Neural cell (in vitro differentiated cells): Measurements from ENCODE around the gene SPPL2A. TPM values are rescaled to one million over a fixed set of nuclear protein-coding genes. Genes with fewer than 3 reads are reported as not detected.
A peak's percentile ranks its signal among the peaks of the same experiment; 100 is the strongest.

Source experiments
- H2AFZ ChIP-seq: fragments of 200-600, 300-800 bp; sonication (generic), shearing (Covaris generic); 2 replicates; pipeline ENCODE4 v1.6.0; 2014; ENCODE audit warnings: low read depth, mild to moderate bottlenecking, antibody characterized with exemption, low read length, moderate library complexity
- H3F3A ChIP-seq: fragments of 200-600 bp; shearing (Covaris generic); 2 replicates; pipeline ENCODE4 v1.6.1; 2016; ENCODE audit warnings: mild to moderate bottlenecking, moderate library complexity, mixed read lengths, antibody characterized with exemption, low read length; ENCODE audit not compliant: insufficient read depth, poor library complexity, severe bottlenecking
- H3K27ac ChIP-seq: fragments of 200-600, 300-800 bp; sonication (generic), shearing (Covaris generic); 2 replicates; pipeline ENCODE4 v1.5.1; 2014; ENCODE audit warnings: mild to moderate bottlenecking, low read length, moderate library complexity
- H3K27me3 ChIP-seq: fragments of 300-800, 200-600 bp; sonication (generic), shearing (Covaris generic); 2 replicates; pipeline ENCODE4 v1.6.0; 2014; ENCODE audit warnings: mild to moderate bottlenecking, low read depth, low read length, moderate library complexity; ENCODE audit not compliant: insufficient read depth
- H3K36me3 ChIP-seq: fragments of 300-800, 200-600 bp; sonication (generic), shearing (Covaris generic); 2 replicates; pipeline ENCODE4 v1.5.1; 2014; ENCODE audit warnings: mild to moderate bottlenecking, antibody characterized with exemption, low read length, moderate library complexity; ENCODE audit not compliant: insufficient read depth
- H3K4me2 ChIP-seq: fragments of 300-800, 200-600 bp; sonication (generic), shearing (Covaris generic); 2 replicates; pipeline ENCODE4 v1.6.0; 2014; ENCODE audit warnings: mild to moderate bottlenecking, low read length
- H3K4me3 ChIP-seq: fragments of 300-800, 200-600 bp; sonication (generic), shearing (Covaris generic); 2 replicates; pipeline ENCODE4 v1.5.1; 2014; ENCODE audit warnings: mild to moderate bottlenecking, low read length, moderate library complexity
- H3K79me2 ChIP-seq: fragments of 200-600 bp; shearing (Covaris generic); replicated peaks from 2 replicates; pipeline ENCODE4 v1.6.0; 2014; ENCODE audit warnings: mild to moderate bottlenecking, low read length, moderate library complexity; ENCODE audit not compliant: insufficient read depth
- H3K9ac ChIP-seq: fragments of 300-800, 200-600 bp; sonication (generic), shearing (Covaris generic); 2 replicates; pipeline ENCODE4 v1.6.1; 2016; ENCODE audit warnings: mild to moderate bottlenecking, low read length, mixed read lengths
- H3K9me2 ChIP-seq: fragments of 200-600 bp; shearing (Covaris generic); 2 replicates; pipeline ENCODE4 v1.6.1; 2016; ENCODE audit warnings: mild to moderate bottlenecking, low read length, mixed read lengths; ENCODE audit not compliant: insufficient read depth
- H3K9me3 ChIP-seq: fragments of 200-600, 300-800 bp; sonication (generic), shearing (Covaris generic); 2 replicates; pipeline ENCODE4 v1.6.1; 2016; ENCODE audit warnings: mild to moderate bottlenecking, mixed run types, low read length, moderate library complexity, mixed read lengths
- H4K20me1 ChIP-seq: fragments of 200-600 bp; shearing (Covaris generic); 2 replicates; pipeline ENCODE4 v1.6.1; 2016; ENCODE audit warnings: mild to moderate bottlenecking, mixed run types; ENCODE audit not compliant: insufficient read depth
- CTCF ChIP-seq: fragments of 450-650 bp; IDR thresholded peaks from 2 replicates; pipeline ENCODE4 v1.5.1; 2014; ENCODE audit warnings: antibody characterized with exemption, mild to moderate bottlenecking, moderate library complexity; ENCODE audit not compliant: poor library complexity, severe bottlenecking
- EP300 ChIP-seq: fragments of 450-650 bp; conservative IDR thresholded peaks from 2 replicates; pipeline ENCODE4 v1.6.1; 2014; ENCODE audit warnings: antibody characterized with exemption, mild to moderate bottlenecking, moderate library complexity; ENCODE audit not compliant: poor library complexity, severe bottlenecking
- EZH2 ChIP-seq: fragments of 200-600, 300-800 bp; shearing (Covaris generic), sonication (generic); IDR thresholded peaks from 2 replicates; pipeline ENCODE4 v1.6.1; 2014; ENCODE audit warnings: antibody characterized with exemption, low read length, borderline replicate concordance, mild to moderate bottlenecking; ENCODE audit not compliant: insufficient read depth, poor library complexity, severe bottlenecking
- MXI1 ChIP-seq: fragments of 450-650 bp; conservative IDR thresholded peaks from 2 replicates; pipeline ENCODE4 v1.6.1; 2014; ENCODE audit warnings: antibody characterized with exemption, mild to moderate bottlenecking; ENCODE audit not compliant: poor library complexity, severe bottlenecking
- POLR2AphosphoS5 ChIP-seq: IDR thresholded peaks from 2 replicates; pipeline ENCODE4 v1.6.1; 2012
- RAD21 ChIP-seq: fragments of 450-650 bp; conservative IDR thresholded peaks from 2 replicates; pipeline ENCODE4 v1.6.1; 2014; ENCODE audit warnings: antibody characterized with exemption, mild to moderate bottlenecking, moderate library complexity
- REST ChIP-seq: IDR thresholded peaks from 2 replicates; pipeline ENCODE4 v1.6.1; 2012; ENCODE audit warnings: borderline replicate concordance
- SMC3 ChIP-seq: fragments of 450-650 bp; conservative IDR thresholded peaks from 2 replicates; pipeline ENCODE4 v1.6.1; 2014; ENCODE audit warnings: antibody characterized with exemption, mild to moderate bottlenecking, moderate library complexity; ENCODE audit not compliant: poor library complexity
- TAF1 ChIP-seq: IDR thresholded peaks from 2 replicates; pipeline ENCODE4 v1.6.1; 2012; ENCODE audit warnings: low read depth
- polyA plus RNA-seq: library from polyadenylated mRNA; depleted of rRNA; stranded (reverse); fragments of >200 nt; gene quantifications from 2 replicates; pipeline ENCODE4 v1.2.3, GENCODE V29; 2014

The SPPL2A gene
- polyA plus RNA-seq, 1 donor from 2014 or later, result 29.9 TPM

GRCh38 chr15:50798684-50799083 is 33.2 kb upstream of the SPPL2A start:
- Histone ChIP-seq H3K79me2 (no peaks in the 10 kb centered on the region), H3K9me2 (no peaks in the 10 kb centered on the region), H3K27ac (no peak overlapping the region), H3K9me3 (no peaks in the 10 kb centered on the region), H4K20me1 (no peaks in the 10 kb centered on the region), H2AFZ (no peak overlapping the region), H3K4me2 (no peak overlapping the region), H3K27me3 (no peaks in the 10 kb centered on the region), H3K9ac (no peak overlapping the region), H3K36me3 (no peaks in the 10 kb centered on the region), H3K4me3 (no peak overlapping the region), H3F3A (no peaks in the 10 kb centered on the region)
- TF ChIP-seq TAF1, result no peak
- TF ChIP-seq EZH2, result no peak
- no peak for TF ChIP-seq CTCF
- TF ChIP-seq REST, result no peak
- TF ChIP-seq SMC3, result no peak
- no peak for TF ChIP-seq RAD21
- TF ChIP-seq POLR2AphosphoS5, result no peak
- TF ChIP-seq MXI1, result no peak
- TF ChIP-seq EP300, result no peak

- Histone ChIP-seq H4K20me1 (no peaks in the 10 kb centered on the region), H3K9ac (no peak overlapping the region), H3K36me3 (no peaks in the 10 kb centered on the region), H3K9me2 (no peaks in the 10 kb centered on the region), H3K27me3 (no peaks in the 10 kb centered on the region), H2AFZ (no peak overlapping the region), H3K79me2 (no peaks in the 10 kb centered on the region), H3F3A (no peaks in the 10 kb centered on the region), H3K27ac (no peak overlapping the region), H3K9me3 (no peaks in the 10 kb centered on the region), H3K4me3 (no peak overlapping the region), H3K4me2 (no peak overlapping the region)
- peak; percentile 31 for TF ChIP-seq POLR2AphosphoS5
- TF ChIP-seq RAD21, result no peak
- no peak for TF ChIP-seq SMC3
- TF ChIP-seq TAF1, result no peak
These were observed 32.4 kb upstream of the SPPL2A start for GRCh38 chr15:50797926-50798325.

- Histone ChIP-seq H3F3A (no peaks in the 10 kb centered on the region), H3K9ac (no peak overlapping the region), H3K27ac (no peak overlapping the region), H3K9me2 (no peaks in the 10 kb centered on the region), H4K20me1 (no peaks in the 10 kb centered on the region), H3K79me2 (no peaks in the 10 kb centered on the region), H3K4me2 (no peak overlapping the region), H3K27me3 (no peaks in the 10 kb centered on the region), H3K9me3 (no peaks in the 10 kb centered on the region), H3K4me3 (no peak overlapping the region), H2AFZ (no peak overlapping the region), H3K36me3 (no peaks in the 10 kb centered on the region)
- TF ChIP-seq SMC3 (no peak), EP300 (no peak), MXI1 (no peak), REST (no peak), POLR2AphosphoS5 (no peak), EZH2 (no peak), RAD21 (no peak), CTCF (no peak)
These were observed 26.0 kb upstream of the SPPL2A start for GRCh38 chr15:50791486-50791885.
